HG02798 (cell line): ENCODE results near the gene RAB40C.
A peak's percentile ranks its signal among the peaks of the same experiment; 100 is the strongest.
"Not testable (repeated sequence)": the region's sequence is repeated elsewhere in the genome, so short reads cannot be mapped to it uniquely, and the experiment has no call there.

Source experiments
- ATAC-seq: cut with Tn5 transposase; IDR thresholded peaks from one replicate; pipeline ENCODE4 v1.9.1; 2021; ENCODE audit warnings: mild to moderate bottlenecking; ENCODE audit not compliant: unreplicated experiment, poor library complexity

Gene RAB40C

GRCh38 chr16:586645-587590 is 2.9 kb upstream of the RAB40C start:
- ATAC-seq, result no peak

GRCh38 chr16:588639-588888 is 1.3 kb upstream of the RAB40C start:
- ATAC-seq, result no peak

- peak; percentile 74 for ATAC-seq
Observed at GRCh38 chr16:588889-589657, 793 bp upstream of the RAB40C start.

GRCh38 chr16:590188-590814 is 435 bp downstream of the RAB40C start:
- ATAC-seq, result no peak

GRCh38 chr16:590815-591200 is 942 bp downstream of the RAB40C start:
- ATAC-seq, result no peak

GRCh38 chr16:591231-591630 is 1.4 kb downstream of the RAB40C start:
- no peak for ATAC-seq

GRCh38 chr16:591892-592517 is 2.1 kb downstream of the RAB40C start:
- no peak for ATAC-seq

- ATAC-seq, result no peak
Observed at GRCh38 chr16:592518-593306, 2.8 kb downstream of the RAB40C start.

GRCh38 chr16:593406-593805 is 3.5 kb downstream of the RAB40C start:
- no peak for ATAC-seq

- no peak for ATAC-seq
Observed at GRCh38 chr16:593807-594206, 3.9 kb downstream of the RAB40C start.

- ATAC-seq, result no peak
Observed at GRCh38 chr16:595094-595528, 5.2 kb downstream of the RAB40C start.

GRCh38 chr16:595942-596735 is 6.3 kb downstream of the RAB40C start:
- ATAC-seq, result no peak

- no peak for ATAC-seq
Observed at GRCh38 chr16:596736-597060, 6.8 kb downstream of the RAB40C start.

GRCh38 chr16:597655-598054 is 7.8 kb downstream of the RAB40C start:
- ATAC-seq, result not testable (repeated sequence)

GRCh38 chr16:598823-599739 is 9.2 kb downstream of the RAB40C start:
- no peak for ATAC-seq

- ATAC-seq, result no peak
Observed at GRCh38 chr16:600781-601180, 10.9 kb downstream of the RAB40C start.

- ATAC-seq, result no peak
Observed at GRCh38 chr16:603933-604332, 14.1 kb downstream of the RAB40C start.

GRCh38 chr16:606656-607307 is 16.9 kb downstream of the RAB40C start:
- ATAC-seq, result no peak
